Endodermal cell (in vitro differentiated cells): ENCODE results near the gene RIC1. TPM values are rescaled to one million over a fixed set of nuclear protein-coding genes. Genes with fewer than 3 reads are reported as not detected.

Experiments used
- DNase-seq: peaks from one replicate; pipeline ENCODE4 v3.0.0-alpha.2; 2017
- H3K27ac ChIP-seq: 2 replicates; pipeline ENCODE4 v1.5.1; 2013; ENCODE audit warnings: mild to moderate bottlenecking, low read depth, low read length, moderate library complexity
- H3K27me3 ChIP-seq: 2 replicates; pipeline ENCODE4 v1.6.1; 2013; ENCODE audit warnings: mild to moderate bottlenecking, low read length, moderate library complexity; ENCODE audit not compliant: insufficient read depth, control insufficient read depth, poor library complexity, severe bottlenecking
- H3K36me3 ChIP-seq: 2 replicates; pipeline ENCODE4 v1.7.0; 2013; ENCODE audit warnings: mild to moderate bottlenecking, low read length, moderate library complexity; ENCODE audit not compliant: control insufficient read depth, insufficient read depth
- H3K4me1 ChIP-seq: one replicate; pipeline ENCODE4 v1.7.0; 2013; ENCODE audit warnings: low read length; ENCODE audit not compliant: control insufficient read depth, insufficient read depth
- H3K4me3 ChIP-seq: 2 replicates; pipeline ENCODE4 v1.5.1; 2013; ENCODE audit warnings: mild to moderate bottlenecking, low read length, moderate library complexity
- H3K9ac ChIP-seq: 2 replicates; pipeline ENCODE4 v1.6.1; 2013; ENCODE audit warnings: mild to moderate bottlenecking, low read length, moderate library complexity; ENCODE audit not compliant: poor library complexity, severe bottlenecking; ENCODE audit errors: extremely low read depth
- H3K9me3 ChIP-seq: 2 replicates; pipeline ENCODE4 v1.6.1; 2013; ENCODE audit warnings: mild to moderate bottlenecking, low read length, moderate library complexity; ENCODE audit not compliant: control insufficient read depth
- H3K27ac Mint-ChIP-seq: 2 replicates; pipeline ENCODE4 v1.8.0; 2020; ENCODE audit warnings: mixed read lengths
- H3K27me3 Mint-ChIP-seq: 2 replicates; pipeline ENCODE4 v1.8.0; 2021; ENCODE audit warnings: mild to moderate bottlenecking, mixed read lengths; ENCODE audit not compliant: insufficient read depth
- H3K36me3 Mint-ChIP-seq: 2 replicates; pipeline ENCODE4 v1.8.0; 2020; ENCODE audit warnings: low read depth, mixed read lengths
- H3K4me1 Mint-ChIP-seq: 2 replicates; pipeline ENCODE4 v1.8.0; 2020; ENCODE audit warnings: mixed read lengths
- H3K4me3 Mint-ChIP-seq: 2 replicates; pipeline ENCODE4 v1.8.0; 2020; ENCODE audit warnings: mild to moderate bottlenecking, moderate library complexity, mixed read lengths
- H3K9me3 Mint-ChIP-seq: 2 replicates; pipeline ENCODE4 v1.8.0; 2020; ENCODE audit warnings: mild to moderate bottlenecking, mixed read lengths
- WGBS, 2 experiments: methylation state at CpG; one replicate each; pipeline versions ENCODE4 v1.1.5 to v1.1.7; 2013; ENCODE audit warnings: missing lambda C conversion rate in 2 of 2, mixed read lengths in 1 of 2; ENCODE audit not compliant: insufficient coverage in 1 of 2, insufficient read length in 1 of 2; 5-methylcytosine and 5-hydroxymethylcytosine counted together
- total RNA-seq, 2 donors: library from RNA; stranded (reverse); fragmentation: NEBNext Ultra II Directional in 1 of 2; extraction: Animal tissue kit (Norgen Biotek cat#: 25700) in 1 of 2; gene quantifications; 2 replicates in 1 of 2; 3 replicates in 1 of 2; pipeline ENCODE4 v1.2.1, GENCODE V29; 2021
- TF ChIP-seq, protein P1 (sequence below): fragments of 200-600 bp; sonication (generic); conservative IDR thresholded peaks from 2 replicates; pipeline ENCODE4 v1.5.0; 2021; ENCODE audit warnings: antibody characterized with exemption, mild to moderate bottlenecking

RIC1 gene
- total RNA-seq, 2 donors from 2014 or later = 27.0 to 27.1 TPM

DNA sequence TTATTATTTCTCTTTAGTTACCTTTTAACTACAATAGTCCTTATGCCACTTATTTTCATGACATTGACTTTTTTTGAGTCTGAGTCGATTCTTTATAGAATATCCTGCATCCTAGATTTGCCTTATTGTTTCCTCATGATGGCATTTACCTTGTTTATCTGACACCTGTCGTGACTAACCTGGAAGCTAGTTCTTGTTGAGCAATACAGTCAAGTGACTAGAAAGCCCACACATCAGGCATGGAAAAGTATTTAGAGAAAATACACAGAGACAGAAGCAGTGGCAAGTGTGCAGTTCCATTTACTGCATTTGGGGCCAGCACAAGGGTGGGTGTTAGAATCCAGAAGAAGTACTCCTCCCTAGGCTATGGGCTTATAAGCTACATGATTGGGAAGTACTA, 106.2 kb downstream of the RIC1 start:
- Histone ChIP-seq H3K36me3 (peaks cover 62% of the 10 kb centered on the region), H3K9me3 (peaks cover 15% of the 10 kb centered on the region), H3K27me3 (no peaks in the 10 kb centered on the region), H3K4me3 (no peak overlapping the region), H3K9ac (no peak overlapping the region), H3K27ac (no peak overlapping the region), H3K4me1 (no peaks in the 10 kb centered on the region)
- H3K27me3 Mint-ChIP-seq = no peaks in the 10 kb centered on the region
- H3K4me1 Mint-ChIP-seq = peaks cover 4% of the 10 kb centered on the region
- DNase-seq = no peak
- 86 to 93% methylated on average over 2 of the region's 2 CpGs for WGBS, 2 experiments
- H3K9me3 Mint-ChIP-seq = peaks cover 12% of the 10 kb centered on the region
- H3K4me3 Mint-ChIP-seq = no peak overlapping the region
- peaks cover 54% of the 10 kb centered on the region for H3K36me3 Mint-ChIP-seq
- no peak overlapping the region for H3K27ac Mint-ChIP-seq
- TF ChIP-seq, protein P1, sequence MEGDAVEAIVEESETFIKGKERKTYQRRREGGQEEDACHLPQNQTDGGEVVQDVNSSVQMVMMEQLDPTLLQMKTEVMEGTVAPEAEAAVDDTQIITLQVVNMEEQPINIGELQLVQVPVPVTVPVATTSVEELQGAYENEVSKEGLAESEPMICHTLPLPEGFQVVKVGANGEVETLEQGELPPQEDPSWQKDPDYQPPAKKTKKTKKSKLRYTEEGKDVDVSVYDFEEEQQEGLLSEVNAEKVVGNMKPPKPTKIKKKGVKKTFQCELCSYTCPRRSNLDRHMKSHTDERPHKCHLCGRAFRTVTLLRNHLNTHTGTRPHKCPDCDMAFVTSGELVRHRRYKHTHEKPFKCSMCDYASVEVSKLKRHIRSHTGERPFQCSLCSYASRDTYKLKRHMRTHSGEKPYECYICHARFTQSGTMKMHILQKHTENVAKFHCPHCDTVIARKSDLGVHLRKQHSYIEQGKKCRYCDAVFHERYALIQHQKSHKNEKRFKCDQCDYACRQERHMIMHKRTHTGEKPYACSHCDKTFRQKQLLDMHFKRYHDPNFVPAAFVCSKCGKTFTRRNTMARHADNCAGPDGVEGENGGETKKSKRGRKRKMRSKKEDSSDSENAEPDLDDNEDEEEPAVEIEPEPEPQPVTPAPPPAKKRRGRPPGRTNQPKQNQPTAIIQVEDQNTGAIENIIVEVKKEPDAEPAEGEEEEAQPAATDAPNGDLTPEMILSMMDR = no peak

DNA sequence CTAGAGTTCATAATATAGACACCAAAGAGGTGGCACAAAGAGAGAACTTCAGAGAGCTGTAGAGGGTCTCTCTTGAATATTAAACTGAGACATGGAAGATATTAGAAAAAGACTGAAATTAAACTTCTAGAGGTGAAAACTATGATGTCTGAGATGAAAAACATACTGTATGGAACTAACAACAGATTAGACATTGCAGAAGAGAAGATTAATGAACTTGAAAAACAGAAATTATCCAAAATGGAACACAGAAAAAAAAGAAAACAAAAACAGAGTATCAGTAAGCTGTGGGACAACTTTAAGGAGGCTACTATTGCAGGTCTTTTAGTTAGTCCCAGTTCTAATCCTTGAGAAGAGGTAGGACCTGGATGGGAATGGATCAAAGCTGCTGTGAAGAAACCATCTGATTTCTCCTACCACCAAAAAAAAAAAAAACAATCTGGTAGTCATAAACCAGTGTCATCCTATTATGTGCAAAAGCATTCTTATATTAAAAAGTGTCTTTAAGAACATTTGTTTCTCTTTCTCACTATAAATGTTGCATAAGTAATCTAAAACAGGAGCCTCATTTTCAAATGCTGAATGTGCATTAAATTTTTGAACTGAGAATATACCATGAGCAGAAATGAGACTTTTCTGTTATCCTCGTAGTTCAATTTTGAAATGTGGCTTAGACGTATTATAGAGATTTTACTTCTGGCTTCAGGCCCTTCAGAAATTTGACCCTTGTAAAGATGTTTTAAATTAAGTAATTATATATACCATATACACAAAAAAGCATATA, 107.8 kb downstream of the RIC1 start:
- WGBS, 2 experiments = 98 to 100% methylated on average over 1 to 2 of the region's 2 CpGs
- Mint-ChIP-seq H3K36me3 (peaks cover 59% of the 10 kb centered on the region), H3K27me3 (no peaks in the 10 kb centered on the region), H3K27ac (no peak overlapping the region), H3K4me1 (peaks cover 9% of the 10 kb centered on the region), H3K4me3 (no peak overlapping the region), H3K9me3 (peaks cover 12% of the 10 kb centered on the region)
- peaks cover 62% of the 10 kb centered on the region for H3K36me3 ChIP-seq
- no peak for DNase-seq
- no peak overlapping the region for H3K27ac ChIP-seq
- H3K27me3 ChIP-seq = no peaks in the 10 kb centered on the region
- H3K9me3 ChIP-seq = peaks cover 15% of the 10 kb centered on the region
- no peak overlapping the region for H3K4me3 ChIP-seq
- no peak overlapping the region for H3K9ac ChIP-seq
- H3K4me1 ChIP-seq = no peaks in the 10 kb centered on the region
- TF ChIP-seq, protein P1 = no peak

DNA sequence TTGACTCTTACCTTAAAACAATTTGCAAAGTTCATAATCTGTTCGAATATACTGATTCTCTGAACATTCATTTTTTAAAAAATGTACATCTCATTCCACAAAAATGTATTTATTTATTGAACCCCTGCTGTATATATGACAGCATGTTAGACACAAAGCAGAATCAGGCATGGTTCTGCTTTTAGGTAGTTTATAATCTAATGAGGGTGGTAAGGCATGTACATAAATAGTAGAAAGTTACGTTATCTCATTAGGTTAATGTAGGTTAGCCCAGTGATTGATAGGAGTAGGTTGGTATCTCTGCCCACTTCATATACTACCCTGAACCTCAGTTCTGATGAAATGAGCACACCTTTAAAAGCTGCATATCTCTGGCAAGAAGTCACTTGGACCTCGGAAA, 114.2 kb downstream of the RIC1 start:
- no peak overlapping the region for H3K4me3 ChIP-seq
- H3K36me3 Mint-ChIP-seq = peaks cover 58% of the 10 kb centered on the region
- no peaks in the 10 kb centered on the region for H3K4me1 ChIP-seq
- no peaks in the 10 kb centered on the region for H3K27me3 Mint-ChIP-seq
- peaks cover 13% of the 10 kb centered on the region for H3K9me3 Mint-ChIP-seq
- no peak overlapping the region for H3K4me3 Mint-ChIP-seq
- H3K36me3 ChIP-seq = peaks cover 69% of the 10 kb centered on the region
- H3K27ac Mint-ChIP-seq = no peak overlapping the region
- no peak overlapping the region for H3K27ac ChIP-seq
- TF ChIP-seq, protein P1 = no peak
- 89 to 92% methylated on average over 1 to 3 of the region's 3 CpGs for WGBS, 2 experiments
- DNase-seq = no peak
- H3K9me3 ChIP-seq = peaks cover 21% of the 10 kb centered on the region
- no peak overlapping the region for H3K9ac ChIP-seq
- H3K27me3 ChIP-seq = no peaks in the 10 kb centered on the region
- H3K4me1 Mint-ChIP-seq = peaks cover 11% of the 10 kb centered on the region
